Activated naive CD4-positive, alpha-beta T cell treated with anti-CD3 and anti-CD28 coated beads, Interleukin-2, amount 10 ng/mL, durations not matched to agents 7 days and 5 days (primary cell): ENCODE data around the gene HOXC12.

Experiments
- CTCF ChIA-PET: fragments of 350-600 bp; sonication (Branson Sonifier 250); formaldehyde crosslinking; loops from one replicate; lab custom pipeline; 2021; ENCODE audit warnings: antibody characterized with exemption; lab: Charles Lee
- DNase-seq: peaks from one replicate; pipeline ENCODE4 v3.0.0-alpha.2; 2020
- H3K27ac Mint-ChIP-seq: one replicate; pipeline ENCODE4 v1.8.0; 2021; ENCODE audit warnings: mild to moderate bottlenecking, moderate library complexity, mixed read lengths
- H3K27me3 Mint-ChIP-seq: one replicate; pipeline ENCODE4 v1.8.0; 2021; ENCODE audit warnings: mild to moderate bottlenecking, mixed read lengths
- H3K36me3 Mint-ChIP-seq: one replicate; pipeline ENCODE4 v1.8.0; 2021; ENCODE audit warnings: mixed read lengths
- H3K4me1 Mint-ChIP-seq: one replicate; pipeline ENCODE4 v1.8.0; 2021; ENCODE audit warnings: mixed read lengths
- H3K4me3 Mint-ChIP-seq: one replicate; pipeline ENCODE4 v1.8.0; 2021; ENCODE audit warnings: mild to moderate bottlenecking, moderate library complexity, mixed read lengths
- H3K9me3 Mint-ChIP-seq: one replicate; pipeline ENCODE4 v1.8.0; 2021; ENCODE audit warnings: mixed read lengths

HOXC12 gene, protein sequence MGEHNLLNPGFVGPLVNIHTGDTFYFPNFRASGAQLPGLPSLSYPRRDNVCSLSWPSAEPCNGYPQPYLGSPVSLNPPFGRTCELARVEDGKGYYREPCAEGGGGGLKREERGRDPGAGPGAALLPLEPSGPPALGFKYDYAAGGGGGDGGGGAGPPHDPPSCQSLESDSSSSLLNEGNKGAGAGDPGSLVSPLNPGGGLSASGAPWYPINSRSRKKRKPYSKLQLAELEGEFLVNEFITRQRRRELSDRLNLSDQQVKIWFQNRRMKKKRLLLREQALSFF

DNA sequence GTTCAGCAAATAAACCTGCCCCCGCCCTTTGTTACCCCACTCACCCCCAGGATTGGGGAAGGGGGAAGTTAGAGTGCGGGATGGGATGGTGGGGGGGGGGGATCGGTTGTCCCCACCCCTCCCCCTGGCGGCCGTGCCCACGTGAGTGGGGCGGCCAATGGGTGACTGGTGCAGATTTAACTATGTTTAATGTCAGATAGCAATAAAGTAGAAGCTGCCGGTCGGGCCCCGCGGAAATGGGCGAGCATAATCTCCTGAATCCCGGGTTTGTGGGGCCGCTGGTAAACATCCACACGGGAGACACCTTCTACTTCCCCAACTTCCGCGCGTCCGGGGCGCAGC, at the start of gene HOXC12:
TSS of gene HOXC12 (plus strand) at position 210 of the 342 bp plus-strand sequence. CDS start at position 237, 27 bp downstream.
- DNase-seq = no peak
- peak within 1 kb of the TSS; percentile 64 for H3K27ac Mint-ChIP-seq
- peaks cover 2% of the 10 kb centered on the region for H3K36me3 Mint-ChIP-seq
- H3K4me1 Mint-ChIP-seq = peaks cover 7% of the 10 kb centered on the region
- CTCF ChIA-PET = interaction anchor here (1.4 kb wide), 1 partner anchor 17 kb away, joined by 3 read pairs; the partner anchor contains the start of gene HOXC13
- no peaks in the 10 kb centered on the region for H3K9me3 Mint-ChIP-seq
- H3K27me3 Mint-ChIP-seq = peaks cover 100% of the 10 kb centered on the region
- no peak within 1 kb of the TSS for H3K4me3 Mint-ChIP-seq

DNA sequence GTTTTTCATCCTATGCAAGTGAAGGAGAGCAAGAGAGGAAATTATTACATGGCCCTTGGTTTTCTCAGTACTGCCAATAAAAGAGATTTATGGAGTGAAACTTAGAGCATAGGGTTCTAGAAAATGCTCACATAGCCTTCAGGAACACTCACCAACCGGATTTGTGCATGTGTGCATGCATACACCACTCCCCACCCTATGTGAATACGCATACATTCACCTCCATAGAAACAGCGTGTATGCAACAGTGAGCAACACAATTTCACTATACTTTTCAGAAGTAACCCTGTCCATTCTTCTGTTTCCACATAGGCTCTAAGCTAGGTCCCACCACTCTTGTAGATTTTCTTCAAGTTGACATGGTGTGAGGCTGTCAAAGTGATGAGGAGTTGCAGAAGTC, 47.6 kb upstream of the HOXC12 start:
- H3K27me3 Mint-ChIP-seq = peaks cover 11% of the 10 kb centered on the region
- no peaks in the 10 kb centered on the region for H3K36me3 Mint-ChIP-seq
- CTCF ChIA-PET = no interaction called here
- DNase-seq = no peak
- no peaks in the 10 kb centered on the region for H3K9me3 Mint-ChIP-seq
- H3K4me1 Mint-ChIP-seq = no peaks in the 10 kb centered on the region
- no peak overlapping the region for H3K27ac Mint-ChIP-seq
- no peak overlapping the region for H3K4me3 Mint-ChIP-seq

- no peaks in the 10 kb centered on the region for H3K36me3 Mint-ChIP-seq
- CTCF ChIA-PET = no interaction called here
- no peaks in the 10 kb centered on the region for H3K9me3 Mint-ChIP-seq
- H3K4me1 Mint-ChIP-seq = no peaks in the 10 kb centered on the region
- peaks cover 22% of the 10 kb centered on the region for H3K27me3 Mint-ChIP-seq
- no peak overlapping the region for H3K27ac Mint-ChIP-seq
- no peak for DNase-seq
- no peak overlapping the region for H3K4me3 Mint-ChIP-seq
Observed at GRCh38 chr12:53916788-53917655, 37.7 kb upstream of the HOXC12 start.

- CTCF ChIA-PET = no interaction called here
- Mint-ChIP-seq H3K4me3 (no peak overlapping the region), H3K27ac (no peak overlapping the region), H3K36me3 (peaks cover 3% of the 10 kb centered on the region), H3K4me1 (no peaks in the 10 kb centered on the region), H3K27me3 (peaks cover 82% of the 10 kb centered on the region), H3K9me3 (no peaks in the 10 kb centered on the region)
- no peak for DNase-seq
Observed at GRCh38 chr12:53924521-53925405, 29.9 kb upstream of the HOXC12 start.

GRCh38 chr12:53927220-53928029, 27.3 kb upstream of the HOXC12 start:
- no peak for DNase-seq
- CTCF ChIA-PET = no interaction called here
- Mint-ChIP-seq H3K4me3 (no peak overlapping the region), H3K27me3 (peaks cover 94% of the 10 kb centered on the region), H3K9me3 (no peaks in the 10 kb centered on the region), H3K4me1 (no peaks in the 10 kb centered on the region), H3K36me3 (peaks cover 3% of the 10 kb centered on the region), H3K27ac (peak overlapping the region; percentile 20)

- peaks cover 98% of the 10 kb centered on the region for H3K27me3 Mint-ChIP-seq
- CTCF ChIA-PET = no interaction called here
- H3K36me3 Mint-ChIP-seq = peaks cover 3% of the 10 kb centered on the region
Observed at GRCh38 chr12:53928054-53928835, 26.5 kb upstream of the HOXC12 start.

DNA sequence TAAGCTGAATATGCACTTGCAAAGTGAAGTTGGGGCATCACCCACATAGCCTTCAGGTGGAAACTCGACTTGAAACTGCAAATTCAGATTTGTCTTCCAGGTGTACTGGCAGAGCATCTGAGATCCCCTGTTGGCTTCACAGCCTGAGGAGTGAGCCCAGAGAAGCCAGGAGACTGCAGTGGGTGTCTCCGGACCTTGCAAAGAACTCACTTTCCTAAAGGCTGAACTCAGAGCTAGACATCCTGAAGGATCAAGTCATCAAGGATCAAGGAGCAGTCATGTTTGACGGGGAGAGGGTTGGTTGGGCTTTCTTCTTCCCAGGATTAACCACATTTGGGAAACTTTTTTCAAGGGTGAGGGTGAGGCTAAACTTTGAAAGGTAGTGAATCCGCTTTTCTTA, 25.2 kb upstream of the HOXC12 start:
- Mint-ChIP-seq H3K4me1 (no peaks in the 10 kb centered on the region), H3K4me3 (no peak overlapping the region), H3K27me3 (peaks cover 98% of the 10 kb centered on the region), H3K9me3 (no peaks in the 10 kb centered on the region), H3K27ac (no peak overlapping the region), H3K36me3 (peaks cover 3% of the 10 kb centered on the region)
- CTCF ChIA-PET = no interaction called here
- DNase-seq = no peak

More at GRCh38 chr12:53928054-53928835, 26.5 kb upstream of the HOXC12 start:
- no peaks in the 10 kb centered on the region for H3K4me1 Mint-ChIP-seq
- H3K27ac Mint-ChIP-seq = no peak overlapping the region
- no peaks in the 10 kb centered on the region for H3K9me3 Mint-ChIP-seq
- DNase-seq = no peak
- no peak overlapping the region for H3K4me3 Mint-ChIP-seq

GRCh38 chr12:53930591-53931255, 24.0 kb upstream of the HOXC12 start:
- Mint-ChIP-seq H3K36me3 (peaks cover 3% of the 10 kb centered on the region), H3K27ac (no peak overlapping the region), H3K4me3 (no peak overlapping the region), H3K9me3 (no peaks in the 10 kb centered on the region), H3K27me3 (peaks cover 98% of the 10 kb centered on the region), H3K4me1 (no peaks in the 10 kb centered on the region)
- CTCF ChIA-PET = no interaction called here
- no peak for DNase-seq

GRCh38 chr12:53931844-53932581, 22.7 kb upstream of the HOXC12 start:
- peaks cover 98% of the 10 kb centered on the region for H3K27me3 Mint-ChIP-seq
- CTCF ChIA-PET = interaction anchor here (0.6 to 0.8 kb wide), 2 partner anchors 175 to 269 kb away, joined by 3 to 4 read pairs; no protein-coding TSS in a partner anchor

GRCh38 chr12:53932915-53933314, 21.8 kb upstream of the HOXC12 start:
- H3K4me1 Mint-ChIP-seq = no peaks in the 10 kb centered on the region
- no peaks in the 10 kb centered on the region for H3K9me3 Mint-ChIP-seq
- peaks cover 3% of the 10 kb centered on the region for H3K36me3 Mint-ChIP-seq
- no peak overlapping the region for H3K27ac Mint-ChIP-seq
- H3K27me3 Mint-ChIP-seq = peaks cover 98% of the 10 kb centered on the region
- DNase-seq = no peak
- CTCF ChIA-PET = interaction anchor here (0.6 to 0.8 kb wide), 2 partner anchors 268 to 647 kb away, joined by 3 to 4 read pairs; no protein-coding TSS in a partner anchor
- H3K4me3 Mint-ChIP-seq = no peak overlapping the region

More at GRCh38 chr12:53931844-53932581, 22.7 kb upstream of the HOXC12 start:
- Mint-ChIP-seq H3K4me1 (no peaks in the 10 kb centered on the region), H3K36me3 (peaks cover 3% of the 10 kb centered on the region), H3K9me3 (no peaks in the 10 kb centered on the region), H3K4me3 (no peak overlapping the region), H3K27ac (no peak overlapping the region)
- no peak for DNase-seq

DNA sequence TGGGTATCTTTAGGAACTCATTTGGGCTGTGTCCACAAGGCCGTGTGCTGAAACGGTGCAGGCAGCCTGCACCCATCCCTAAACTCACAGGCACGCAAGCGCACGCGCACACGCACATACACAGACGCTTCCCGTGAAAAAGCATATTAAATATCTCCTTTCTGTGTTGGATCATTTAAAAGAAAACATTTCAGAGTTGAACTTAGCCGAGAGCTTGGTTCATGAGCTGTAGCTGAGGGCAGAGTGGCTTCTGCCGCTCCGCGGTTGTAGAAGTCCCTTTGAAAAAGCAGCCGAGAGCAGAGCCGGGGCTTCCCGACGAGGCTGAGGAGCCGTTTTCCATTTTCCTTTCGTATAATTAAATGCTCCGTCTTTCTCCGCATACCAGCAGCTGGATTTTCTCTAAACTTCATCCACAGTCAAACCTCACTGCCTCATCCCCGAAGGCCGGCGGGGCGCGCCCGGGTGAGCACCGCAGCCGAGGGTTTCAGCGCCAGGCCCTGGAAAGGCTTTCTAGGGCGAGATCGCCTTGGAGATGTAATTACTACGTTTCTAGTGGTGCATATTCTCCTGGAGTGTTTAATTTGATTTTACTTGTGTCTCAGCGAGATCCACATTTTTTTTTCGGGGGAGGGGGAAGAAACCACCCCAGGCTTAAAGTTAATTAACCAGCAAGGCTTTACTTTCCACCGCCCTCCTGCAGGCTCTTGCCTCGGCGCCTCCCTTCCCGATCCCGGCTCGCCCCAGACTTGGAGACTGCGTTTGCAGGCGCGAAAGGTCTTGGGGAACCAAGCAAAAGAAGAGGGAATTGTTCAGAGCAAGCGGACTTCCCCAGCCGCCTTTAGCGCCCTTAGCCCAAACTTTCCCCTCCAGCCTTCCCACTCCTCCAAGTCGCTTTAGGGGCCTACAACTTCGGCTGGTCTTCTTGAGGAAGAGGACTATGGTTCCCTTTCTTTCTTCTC, 19.0 kb upstream of the HOXC12 start:
- CTCF ChIA-PET = no interaction called here
- DNase-seq = no peak
- peaks cover 98% of the 10 kb centered on the region for H3K27me3 Mint-ChIP-seq
- peak overlapping the region; percentile 73 for H3K27ac Mint-ChIP-seq
- no peak overlapping the region for H3K4me3 Mint-ChIP-seq
- no peaks in the 10 kb centered on the region for H3K9me3 Mint-ChIP-seq
- no peaks in the 10 kb centered on the region for H3K4me1 Mint-ChIP-seq
- H3K36me3 Mint-ChIP-seq = peaks cover 1% of the 10 kb centered on the region
